ENCODE data around the gene SOBP. TPM values are rescaled to one million over a fixed set of nuclear protein-coding genes. Genes with fewer than 3 reads are reported as not detected.

Gene SOBP
- total RNA-seq, 2 donors from 2014 or later = 0.06 TPM; not detected in 1

DNA sequence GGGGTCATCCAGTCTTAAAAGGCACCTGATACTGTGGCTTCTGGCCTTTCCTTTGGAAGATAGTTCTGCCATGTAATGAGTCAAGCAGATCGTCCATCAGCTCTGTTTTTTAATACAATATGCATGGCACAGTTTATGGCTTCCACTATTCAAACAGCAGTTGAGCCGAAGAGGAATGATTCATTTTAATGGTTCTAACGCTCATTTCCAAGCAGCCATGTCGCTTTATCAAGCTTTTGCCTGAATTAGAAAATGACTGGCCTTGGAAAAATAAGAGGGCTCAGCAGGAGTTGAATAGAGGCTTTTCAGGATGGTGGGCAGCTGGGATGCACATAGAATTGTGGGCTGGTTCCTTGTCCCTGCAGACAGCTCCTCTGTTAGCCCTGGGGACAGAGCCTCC, 138.1 kb downstream of the SOBP start:
- H3K27me3 Mint-ChIP-seq = peaks cover 27% of the 10 kb centered on the region
- no peaks in the 10 kb centered on the region for H3K4me1 Mint-ChIP-seq
- no peaks in the 10 kb centered on the region for H3K9me3 Mint-ChIP-seq
- H3K27ac Mint-ChIP-seq = no peak overlapping the region
- H3K4me3 Mint-ChIP-seq = no peak overlapping the region
- ATAC-seq (replicated peaks) = no peak
- H3K36me3 Mint-ChIP-seq (ENCODE audit: low read depth) = no peaks in the 10 kb centered on the region

DNA sequence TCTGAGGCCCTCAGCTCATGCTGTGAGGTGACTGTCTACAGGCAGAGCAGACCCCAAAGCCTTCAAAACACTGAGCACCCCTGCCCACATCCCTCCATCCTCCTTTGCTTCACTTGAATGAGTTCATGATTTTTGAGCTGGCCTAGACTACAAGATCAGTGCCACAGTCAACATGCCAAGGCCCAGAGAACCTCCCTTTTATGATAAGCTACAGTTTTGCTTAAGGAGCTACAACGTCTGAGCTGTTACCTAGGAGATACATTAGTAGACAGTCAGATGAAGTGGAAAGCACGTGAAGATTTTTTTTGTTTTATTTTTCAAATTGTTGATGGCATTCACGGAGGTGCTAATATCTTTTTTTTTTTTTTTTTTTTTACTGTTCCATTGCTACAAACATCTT, 139.0 kb downstream of the SOBP start:
- Mint-ChIP-seq H3K36me3 (ENCODE audit: low read depth) (no peaks in the 10 kb centered on the region), H3K4me1 (no peaks in the 10 kb centered on the region), H3K9me3 (no peaks in the 10 kb centered on the region), H3K27me3 (peaks cover 32% of the 10 kb centered on the region), H3K27ac (no peak overlapping the region), H3K4me3 (no peak overlapping the region)
- ATAC-seq (replicated peaks) = no peak

DNA sequence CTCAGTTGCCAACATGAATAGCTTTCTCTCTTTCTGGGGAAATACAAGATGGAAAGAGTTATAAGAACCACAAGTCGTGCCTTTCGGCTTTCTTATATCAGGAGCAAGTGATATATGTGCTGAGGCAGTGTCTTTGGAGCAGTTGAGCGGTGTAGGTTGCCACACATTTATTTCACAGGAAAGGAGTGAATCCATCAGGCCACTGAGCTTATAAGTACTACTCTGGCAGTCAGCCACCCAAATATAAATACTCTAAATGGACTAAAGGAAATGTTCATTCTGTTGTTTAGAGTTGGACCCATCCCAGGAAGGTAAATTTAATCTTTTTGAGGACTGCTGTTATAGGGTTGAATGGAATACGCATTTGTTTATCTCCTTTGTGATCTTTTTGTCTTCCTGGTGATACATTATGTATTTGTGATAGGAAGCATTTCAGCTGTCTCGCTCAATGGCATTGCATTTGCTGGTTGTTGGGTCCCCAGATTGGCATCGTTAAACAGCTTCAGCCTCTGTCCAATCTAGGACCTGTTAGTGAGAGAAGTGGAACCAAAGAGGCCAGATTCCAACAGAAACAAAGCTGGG, 139.7 kb downstream of the SOBP start:
- no peak for ATAC-seq (replicated peaks)
- Mint-ChIP-seq H3K9me3 (no peaks in the 10 kb centered on the region), H3K27me3 (peaks cover 28% of the 10 kb centered on the region), H3K36me3 (ENCODE audit: low read depth) (no peaks in the 10 kb centered on the region), H3K27ac (no peak overlapping the region), H3K4me1 (no peaks in the 10 kb centered on the region), H3K4me3 (no peak overlapping the region)

DNA sequence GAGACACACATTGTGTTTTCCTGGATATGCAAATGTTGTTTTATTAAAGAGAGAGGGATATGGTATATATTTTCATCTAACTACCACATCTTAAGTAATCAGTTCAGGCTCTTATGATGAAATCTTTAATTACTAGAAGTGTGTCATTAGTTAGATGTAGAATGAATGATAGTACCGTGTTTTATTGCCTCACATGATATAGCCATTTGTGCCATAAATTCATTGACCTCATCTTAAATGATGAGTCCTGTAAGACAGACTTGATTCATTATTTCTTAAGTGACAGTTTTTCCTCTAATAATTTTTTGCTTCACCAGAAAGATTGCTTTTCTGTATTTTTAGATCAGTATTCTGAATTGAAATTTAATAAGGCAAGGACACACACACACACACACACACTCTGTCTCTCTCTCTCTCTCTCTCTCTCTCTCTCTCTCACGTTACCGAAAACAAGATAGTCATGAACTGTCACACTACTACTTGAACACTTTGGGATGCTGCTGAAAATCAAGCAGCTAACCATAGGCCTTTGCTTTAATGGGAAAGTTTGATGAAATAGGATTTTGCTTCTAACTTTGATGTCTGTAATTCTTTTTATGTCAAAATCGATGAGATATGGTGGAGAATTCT, 140.5 kb downstream of the SOBP start:
- Mint-ChIP-seq H3K27me3 (peaks cover 31% of the 10 kb centered on the region), H3K36me3 (ENCODE audit: low read depth) (no peaks in the 10 kb centered on the region), H3K9me3 (no peaks in the 10 kb centered on the region), H3K4me1 (no peaks in the 10 kb centered on the region), H3K27ac (no peak overlapping the region), H3K4me3 (no peak overlapping the region)
- ATAC-seq (replicated peaks) = no peak

DNA sequence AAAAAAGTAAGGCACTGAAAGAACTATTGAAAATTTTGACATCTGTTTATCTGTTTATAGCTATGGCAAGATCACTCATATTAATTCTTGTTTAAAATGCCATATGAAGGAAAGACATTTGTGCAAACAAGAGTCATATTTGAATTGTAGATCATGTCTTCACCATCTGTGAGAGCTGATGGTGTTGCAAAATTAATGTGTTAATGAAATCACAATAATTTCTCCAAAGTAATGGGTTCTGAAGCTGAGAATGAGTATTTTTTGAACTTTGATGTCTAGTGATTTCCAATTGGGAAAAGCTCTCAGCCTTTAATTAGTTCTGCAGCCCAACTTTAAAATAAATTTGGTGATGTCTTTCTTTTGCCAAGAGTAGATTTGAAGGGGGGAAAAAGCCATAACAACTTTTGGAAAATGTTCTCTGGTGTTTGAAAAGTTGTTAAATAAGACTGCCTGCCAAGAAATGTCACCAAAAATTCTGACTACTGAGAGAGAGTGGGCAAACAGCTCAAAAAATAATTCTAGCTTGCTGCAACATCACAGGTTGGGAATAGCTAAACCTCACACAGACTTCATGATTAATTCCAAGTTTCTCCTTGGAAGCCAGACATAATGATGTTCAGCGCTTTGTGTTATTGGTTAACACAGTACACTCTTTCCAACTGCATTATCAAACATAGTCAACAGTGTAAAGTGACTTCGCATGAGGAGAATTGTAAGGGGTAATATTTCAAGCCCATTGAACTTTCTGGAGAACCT, 142.6 kb downstream of the SOBP start:
- no peak for ATAC-seq (replicated peaks)
- no peaks in the 10 kb centered on the region for H3K36me3 Mint-ChIP-seq (ENCODE audit: low read depth)
- H3K4me3 Mint-ChIP-seq = no peak overlapping the region
- H3K9me3 Mint-ChIP-seq = no peaks in the 10 kb centered on the region
- no peak overlapping the region for H3K27ac Mint-ChIP-seq
- H3K4me1 Mint-ChIP-seq = no peaks in the 10 kb centered on the region
- peaks cover 48% of the 10 kb centered on the region for H3K27me3 Mint-ChIP-seq

DNA sequence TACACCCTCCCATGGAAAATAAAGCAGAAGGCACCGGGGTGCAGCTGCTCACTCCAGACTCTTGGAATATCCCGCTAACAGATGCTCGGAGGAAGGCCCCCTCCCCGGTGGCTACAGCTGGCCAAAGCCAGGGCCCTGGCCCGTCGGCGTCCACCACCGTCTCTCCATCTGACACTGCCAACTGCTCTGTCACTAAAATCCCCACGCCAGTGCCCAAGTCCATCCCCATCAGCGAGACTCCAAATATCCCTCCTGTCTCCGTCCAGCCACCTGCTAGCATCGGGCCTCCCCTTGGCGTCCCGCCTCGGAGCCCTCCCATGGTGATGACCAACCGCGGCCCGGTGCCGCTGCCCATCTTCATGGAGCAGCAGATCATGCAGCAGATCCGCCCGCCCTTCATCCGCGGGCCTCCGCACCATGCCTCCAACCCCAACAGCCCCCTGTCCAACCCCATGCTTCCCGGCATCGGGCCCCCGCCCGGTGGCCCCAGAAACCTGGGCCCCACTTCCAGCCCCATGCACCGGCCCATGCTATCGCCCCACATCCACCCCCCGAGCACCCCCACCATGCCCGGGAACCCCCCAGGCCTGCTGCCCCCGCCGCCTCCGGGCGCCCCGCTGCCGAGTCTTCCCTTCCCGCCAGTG, 143.9 kb downstream of the SOBP start:
- no peaks in the 10 kb centered on the region for H3K9me3 Mint-ChIP-seq
- ATAC-seq (replicated peaks) = no peak
- peaks cover 51% of the 10 kb centered on the region for H3K27me3 Mint-ChIP-seq
- no peak overlapping the region for H3K27ac Mint-ChIP-seq
- H3K36me3 Mint-ChIP-seq (ENCODE audit: low read depth) = no peaks in the 10 kb centered on the region
- H3K4me3 Mint-ChIP-seq = peak overlapping the region; percentile 38
- H3K4me1 Mint-ChIP-seq = no peaks in the 10 kb centered on the region

DNA sequence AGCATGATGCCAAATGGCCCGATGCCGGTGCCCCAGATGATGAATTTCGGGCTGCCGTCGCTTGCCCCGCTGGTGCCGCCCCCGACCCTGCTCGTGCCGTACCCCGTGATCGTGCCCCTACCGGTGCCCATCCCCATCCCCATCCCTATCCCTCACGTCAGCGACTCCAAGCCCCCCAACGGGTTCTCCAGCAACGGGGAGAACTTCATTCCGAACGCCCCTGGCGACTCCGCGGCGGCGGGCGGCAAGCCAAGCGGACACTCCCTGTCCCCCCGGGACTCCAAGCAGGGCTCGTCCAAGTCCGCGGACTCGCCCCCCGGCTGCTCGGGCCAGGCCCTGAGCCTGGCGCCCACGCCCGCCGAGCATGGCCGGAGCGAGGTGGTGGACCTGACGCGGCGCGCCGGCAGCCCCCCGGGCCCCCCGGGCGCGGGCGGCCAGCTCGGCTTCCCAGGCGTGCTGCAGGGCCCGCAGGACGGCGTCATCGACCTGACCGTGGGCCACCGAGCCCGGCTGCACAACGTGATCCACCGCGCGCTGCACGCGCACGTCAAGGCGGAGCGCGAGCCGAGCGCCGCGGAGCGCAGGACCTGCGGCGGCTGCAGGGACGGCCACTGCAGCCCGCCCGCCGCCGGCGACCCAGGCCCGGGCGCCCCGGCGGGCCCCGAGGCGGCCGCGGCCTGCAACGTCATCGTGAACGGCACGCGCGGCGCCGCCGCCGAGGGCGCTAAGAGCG, 144.6 kb downstream of the SOBP start:
- H3K4me3 Mint-ChIP-seq = peak overlapping the region; percentile 38
- no peaks in the 10 kb centered on the region for H3K4me1 Mint-ChIP-seq
- no peaks in the 10 kb centered on the region for H3K36me3 Mint-ChIP-seq (ENCODE audit: low read depth)
- ATAC-seq (replicated peaks) = no peak
- H3K27ac Mint-ChIP-seq = no peak overlapping the region
- H3K9me3 Mint-ChIP-seq = no peaks in the 10 kb centered on the region
- H3K27me3 Mint-ChIP-seq = peaks cover 53% of the 10 kb centered on the region

DNA sequence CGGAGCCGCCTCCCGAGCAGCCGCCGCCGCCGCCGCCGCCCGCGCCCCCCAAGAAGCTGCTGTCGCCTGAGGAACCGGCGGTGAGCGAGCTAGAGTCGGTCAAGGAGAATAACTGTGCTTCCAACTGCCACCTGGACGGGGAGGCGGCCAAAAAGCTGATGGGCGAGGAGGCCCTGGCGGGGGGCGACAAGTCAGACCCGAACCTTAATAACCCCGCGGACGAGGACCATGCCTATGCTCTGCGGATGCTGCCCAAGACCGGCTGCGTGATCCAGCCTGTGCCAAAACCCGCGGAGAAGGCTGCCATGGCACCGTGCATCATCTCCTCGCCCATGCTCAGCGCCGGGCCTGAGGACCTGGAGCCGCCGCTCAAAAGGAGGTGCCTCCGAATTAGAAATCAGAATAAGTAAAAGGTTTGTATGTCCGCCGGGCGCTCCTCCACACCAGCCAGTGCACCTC, 145.2 kb downstream of the SOBP start:
- H3K4me3 Mint-ChIP-seq = peak overlapping the region; percentile 38
- H3K36me3 Mint-ChIP-seq (ENCODE audit: low read depth) = no peaks in the 10 kb centered on the region
- H3K9me3 Mint-ChIP-seq = no peaks in the 10 kb centered on the region
- peaks cover 59% of the 10 kb centered on the region for H3K27me3 Mint-ChIP-seq
- no peak for ATAC-seq (replicated peaks)
- no peaks in the 10 kb centered on the region for H3K4me1 Mint-ChIP-seq
- no peak overlapping the region for H3K27ac Mint-ChIP-seq

DNA sequence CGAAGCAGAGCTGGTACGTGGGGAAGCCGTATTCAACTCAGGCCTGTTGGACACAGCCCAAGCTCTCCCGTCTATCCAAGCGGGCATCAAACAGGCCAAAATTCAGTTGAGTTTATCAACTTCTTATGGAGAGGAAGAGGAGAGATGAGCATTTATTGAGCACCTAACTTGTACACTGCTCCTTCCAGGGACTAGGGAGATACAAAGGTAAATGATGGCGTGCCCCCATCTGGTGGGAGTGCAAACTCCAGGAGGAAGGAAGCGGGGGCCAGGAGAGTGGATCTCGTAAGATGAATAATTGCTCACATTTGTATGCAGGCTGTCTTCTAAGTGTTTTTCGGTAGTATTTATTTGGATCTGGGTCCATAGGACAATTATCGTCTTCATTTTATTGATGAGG, 146.6 kb downstream of the SOBP start:
- Mint-ChIP-seq H3K4me1 (no peaks in the 10 kb centered on the region), H3K27ac (no peak overlapping the region), H3K27me3 (peaks cover 64% of the 10 kb centered on the region), H3K36me3 (ENCODE audit: low read depth) (no peaks in the 10 kb centered on the region), H3K9me3 (no peaks in the 10 kb centered on the region), H3K4me3 (no peak overlapping the region)
- no peak for ATAC-seq (replicated peaks)

DNA sequence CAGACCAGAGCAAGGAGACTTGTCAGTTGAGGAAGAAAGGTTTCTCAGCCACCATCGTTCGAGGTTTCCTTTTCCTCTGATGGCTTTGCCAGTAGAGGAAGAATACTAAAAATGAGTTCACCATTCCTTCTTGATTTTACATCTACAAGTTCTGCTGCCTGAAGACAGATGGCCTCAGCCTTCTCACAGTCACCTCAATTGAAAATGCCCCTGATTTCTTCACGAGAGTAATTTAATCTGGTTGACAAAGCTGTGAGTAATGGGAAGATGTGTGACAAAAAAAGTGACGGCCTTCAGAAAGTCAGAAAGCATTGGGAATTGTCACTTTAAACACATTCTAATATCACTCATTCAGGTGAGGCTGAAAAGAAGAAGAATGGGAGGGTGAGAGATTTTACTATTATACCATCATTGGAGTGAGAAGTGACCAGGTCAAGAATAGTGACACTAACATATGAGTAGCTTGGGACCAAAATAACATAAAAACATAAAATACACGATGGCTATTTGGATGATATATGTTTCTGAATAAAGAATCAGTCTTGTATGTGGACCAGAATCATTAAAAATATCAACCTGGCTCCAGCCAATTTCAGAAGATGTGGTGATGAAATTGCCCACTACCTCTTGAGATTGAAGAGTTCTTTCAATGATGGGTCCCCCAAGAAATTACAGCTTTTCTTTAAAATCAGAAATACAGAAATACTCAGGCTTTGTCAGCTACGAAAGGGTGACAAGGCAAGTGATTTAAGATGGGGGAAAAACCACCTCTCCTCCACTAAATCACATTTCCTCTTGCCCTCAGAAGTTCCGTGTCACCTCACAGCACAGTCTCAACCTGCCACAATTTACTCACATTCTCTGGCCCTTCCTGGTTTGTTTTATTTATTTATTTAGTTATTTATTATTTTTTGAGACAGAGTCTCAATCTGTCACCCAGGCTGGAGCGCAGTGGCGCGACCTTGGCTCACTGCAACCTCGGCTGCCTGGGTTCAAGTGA, 147.7 kb downstream of the SOBP start:
- ATAC-seq (replicated peaks) = no peak
- Mint-ChIP-seq H3K4me3 (no peak overlapping the region), H3K4me1 (no peaks in the 10 kb centered on the region), H3K27me3 (peaks cover 59% of the 10 kb centered on the region), H3K27ac (no peak overlapping the region), H3K36me3 (ENCODE audit: low read depth) (no peaks in the 10 kb centered on the region), H3K9me3 (no peaks in the 10 kb centered on the region)

DNA sequence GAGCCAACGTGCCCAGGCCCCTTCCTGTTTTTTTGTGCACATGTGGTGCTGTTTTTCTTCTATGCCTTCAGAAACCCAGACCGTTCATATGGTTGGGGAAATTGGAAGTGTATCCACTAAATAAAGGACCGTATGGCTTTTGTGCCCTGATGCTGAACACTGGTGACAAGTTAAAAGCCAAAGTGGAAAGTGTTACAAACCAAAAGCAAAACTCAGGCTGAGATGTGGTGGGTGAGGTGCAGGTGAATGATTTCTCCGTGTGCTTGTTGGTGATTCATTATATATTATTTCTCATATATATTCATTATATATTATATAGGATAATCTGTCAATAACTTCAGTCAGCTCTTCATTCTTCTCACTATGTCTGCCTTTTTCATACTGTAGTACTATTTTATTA, 148.6 kb downstream of the SOBP start:
- no peak for ATAC-seq (replicated peaks)
- Mint-ChIP-seq H3K4me1 (no peaks in the 10 kb centered on the region), H3K36me3 (ENCODE audit: low read depth) (no peaks in the 10 kb centered on the region), H3K4me3 (no peak overlapping the region), H3K27ac (no peak overlapping the region), H3K27me3 (peaks cover 50% of the 10 kb centered on the region), H3K9me3 (no peaks in the 10 kb centered on the region)

DNA sequence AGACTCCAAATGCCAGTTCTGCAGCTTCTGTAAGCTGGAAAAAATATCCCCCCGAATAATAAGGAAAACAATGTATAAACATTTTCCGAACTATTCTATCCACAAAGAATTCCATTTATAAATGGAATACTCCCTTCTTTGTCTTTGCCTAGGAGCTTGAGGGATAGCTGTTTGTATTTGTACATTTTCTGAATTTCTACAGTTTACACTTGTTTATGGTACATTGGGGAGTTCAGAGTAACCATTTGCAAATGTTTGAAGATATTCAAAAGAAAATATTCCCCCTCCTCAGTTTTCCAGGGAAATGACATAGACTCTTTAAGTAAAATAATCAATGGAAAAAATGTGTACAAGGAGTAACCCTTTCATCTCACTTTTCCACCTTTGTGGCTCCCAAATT, 149.6 kb downstream of the SOBP start:
- Mint-ChIP-seq H3K4me3 (no peak overlapping the region), H3K27ac (no peak overlapping the region), H3K9me3 (no peaks in the 10 kb centered on the region), H3K27me3 (peaks cover 45% of the 10 kb centered on the region), H3K36me3 (ENCODE audit: low read depth) (no peaks in the 10 kb centered on the region), H3K4me1 (no peaks in the 10 kb centered on the region)
- ATAC-seq (replicated peaks) = no peak

DNA sequence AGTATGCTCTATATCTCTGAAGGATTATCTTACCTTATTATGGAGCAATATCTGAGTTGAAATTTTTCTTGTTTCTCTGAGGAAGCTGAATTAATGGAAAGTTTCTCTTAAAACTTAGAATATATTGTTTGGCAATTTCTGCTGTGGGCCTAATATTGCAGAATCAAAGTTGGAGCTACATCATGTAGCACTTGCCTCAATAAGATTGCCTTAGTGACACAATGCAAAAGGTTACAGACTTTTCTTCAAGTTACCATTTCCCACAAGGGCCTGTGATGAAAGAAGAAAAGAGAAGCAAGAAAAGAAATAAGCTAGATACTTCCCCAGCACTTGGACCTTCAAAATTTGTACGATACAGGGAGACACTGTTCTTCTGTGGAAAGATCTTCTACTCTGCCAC, 151.2 kb downstream of the SOBP start:
- H3K4me3 Mint-ChIP-seq = no peak overlapping the region
- no peaks in the 10 kb centered on the region for H3K4me1 Mint-ChIP-seq
- H3K9me3 Mint-ChIP-seq = no peaks in the 10 kb centered on the region
- no peak overlapping the region for H3K27ac Mint-ChIP-seq
- peaks cover 45% of the 10 kb centered on the region for H3K27me3 Mint-ChIP-seq
- H3K36me3 Mint-ChIP-seq (ENCODE audit: low read depth) = no peaks in the 10 kb centered on the region
- ATAC-seq (replicated peaks) = no peak
